Neuron (in vitro differentiated cells): ENCODE results near the gene TARDBP.

ENCODE experiments used
- H2AFZ ChIP-seq: one replicate; pipeline ENCODE4 v1.6.1; 2013; ENCODE audit warnings: low read depth, mild to moderate bottlenecking, inconsistent platforms, low read length, moderate library complexity
- H3K27me3 ChIP-seq: one replicate; pipeline ENCODE4 v1.6.1; 2013; ENCODE audit warnings: low read length; ENCODE audit not compliant: insufficient read depth
- H3K36me3 ChIP-seq: one replicate; pipeline ENCODE4 v1.6.1; 2013; ENCODE audit warnings: low read length; ENCODE audit not compliant: insufficient read depth
- H3K4me1 ChIP-seq: one replicate; pipeline ENCODE4 v1.6.1; 2013; ENCODE audit warnings: low read length; ENCODE audit not compliant: insufficient read depth
- H3K4me3 ChIP-seq: 2 replicates; pipeline ENCODE4 v1.5.1; 2013; ENCODE audit warnings: mild to moderate bottlenecking, low read length, moderate library complexity
- H3K9me3 ChIP-seq: one replicate; pipeline ENCODE4 v1.6.1; 2013; ENCODE audit warnings: low read length

Gene TARDBP

GRCh38 chr1:11012260-11013159 lies at the start of gene TARDBP:
TARDBP (plus strand) TSS chr1:11012654; CDS start chr1:11013728, 1,074 bp downstream.
- Histone ChIP-seq H3K27me3 (no peaks in the 10 kb centered on the region), H2AFZ (peak within 1 kb of the TSS; percentile 84), H3K9me3 (no peaks in the 10 kb centered on the region), H3K4me3 (peak within 1 kb of the TSS; percentile 98), H3K36me3 (peaks cover 37% of the 10 kb centered on the region), H3K4me1 (peaks cover 22% of the 10 kb centered on the region)

- H3K36me3 ChIP-seq = no peaks in the 10 kb centered on the region
- no peak overlapping the region for H3K4me3 ChIP-seq
- H2AFZ ChIP-seq = no peak overlapping the region
- peaks cover 19% of the 10 kb centered on the region for H3K4me1 ChIP-seq
- H3K9me3 ChIP-seq = no peaks in the 10 kb centered on the region
- H3K27me3 ChIP-seq = peaks cover 6% of the 10 kb centered on the region
Observed at GRCh38 chr1:10965546-10966226, 46.8 kb upstream of the TARDBP start.

GRCh38 chr1:10967090-10967489 lies 45.4 kb upstream of the TARDBP start:
- no peaks in the 10 kb centered on the region for H3K36me3 ChIP-seq
- no peaks in the 10 kb centered on the region for H3K9me3 ChIP-seq
- H3K27me3 ChIP-seq = peaks cover 6% of the 10 kb centered on the region
- no peak overlapping the region for H3K4me3 ChIP-seq
- peaks cover 17% of the 10 kb centered on the region for H3K4me1 ChIP-seq
- no peak overlapping the region for H2AFZ ChIP-seq

GRCh38 chr1:10968411-10968826 lies 44.0 kb upstream of the TARDBP start:
- Histone ChIP-seq H3K9me3 (no peaks in the 10 kb centered on the region), H3K36me3 (no peaks in the 10 kb centered on the region), H3K4me3 (no peak overlapping the region), H3K4me1 (peaks cover 17% of the 10 kb centered on the region), H3K27me3 (peaks cover 3% of the 10 kb centered on the region), H2AFZ (no peak overlapping the region)

GRCh38 chr1:10969267-10969970 lies 43.0 kb upstream of the TARDBP start:
- Histone ChIP-seq H3K4me1 (peaks cover 17% of the 10 kb centered on the region), H3K36me3 (no peaks in the 10 kb centered on the region), H3K27me3 (peaks cover 3% of the 10 kb centered on the region), H3K9me3 (peaks cover 3% of the 10 kb centered on the region), H2AFZ (peak overlapping the region; percentile 12), H3K4me3 (no peak overlapping the region)

- Histone ChIP-seq H2AFZ (peak overlapping the region; percentile 12), H3K9me3 (peaks cover 3% of the 10 kb centered on the region), H3K4me1 (peaks cover 17% of the 10 kb centered on the region), H3K4me3 (no peak overlapping the region), H3K27me3 (peaks cover 3% of the 10 kb centered on the region), H3K36me3 (no peaks in the 10 kb centered on the region)
Observed at GRCh38 chr1:10969971-10970332, 42.5 kb upstream of the TARDBP start.

GRCh38 chr1:10973552-10973951 lies 38.9 kb upstream of the TARDBP start:
- Histone ChIP-seq H3K36me3 (no peaks in the 10 kb centered on the region), H3K27me3 (peaks cover 3% of the 10 kb centered on the region), H3K9me3 (peaks cover 3% of the 10 kb centered on the region), H3K4me1 (peaks cover 22% of the 10 kb centered on the region), H2AFZ (no peak overlapping the region), H3K4me3 (no peak overlapping the region)

- no peak overlapping the region for H3K4me3 ChIP-seq
- H3K9me3 ChIP-seq = peaks cover 3% of the 10 kb centered on the region
- H3K27me3 ChIP-seq = peaks cover 3% of the 10 kb centered on the region
- peaks cover 18% of the 10 kb centered on the region for H3K4me1 ChIP-seq
- H2AFZ ChIP-seq = no peak overlapping the region
- H3K36me3 ChIP-seq = no peaks in the 10 kb centered on the region
Observed at GRCh38 chr1:10973956-10974881, 38.2 kb upstream of the TARDBP start.

- Histone ChIP-seq H3K4me1 (peaks cover 25% of the 10 kb centered on the region), H3K9me3 (peaks cover 3% of the 10 kb centered on the region), H3K27me3 (no peaks in the 10 kb centered on the region)
Observed at GRCh38 chr1:10975567-10976326, 36.7 kb upstream of the TARDBP start.

GRCh38 chr1:10978719-10979118 lies 33.7 kb upstream of the TARDBP start:
- Histone ChIP-seq H2AFZ (no peak overlapping the region), H3K4me1 (peaks cover 36% of the 10 kb centered on the region), H3K9me3 (peaks cover 3% of the 10 kb centered on the region), H3K4me3 (no peak overlapping the region), H3K36me3 (no peaks in the 10 kb centered on the region), H3K27me3 (no peaks in the 10 kb centered on the region)

More at GRCh38 chr1:10975567-10976326, 36.7 kb upstream of the TARDBP start:
- Histone ChIP-seq H3K36me3 (no peaks in the 10 kb centered on the region), H3K4me3 (no peak overlapping the region), H2AFZ (peak overlapping the region; percentile 92)

GRCh38 chr1:10979483-10979920 lies 33.0 kb upstream of the TARDBP start:
- peaks cover 36% of the 10 kb centered on the region for H3K4me1 ChIP-seq
- H2AFZ ChIP-seq = no peak overlapping the region
- H3K36me3 ChIP-seq = no peaks in the 10 kb centered on the region
- no peaks in the 10 kb centered on the region for H3K9me3 ChIP-seq
- H3K4me3 ChIP-seq = no peak overlapping the region
- H3K27me3 ChIP-seq = no peaks in the 10 kb centered on the region
